Osteoblast (primary cell): ENCODE results near the gene TAF4. TPM values are rescaled to one million over a fixed set of nuclear protein-coding genes. Genes with fewer than 3 reads are reported as not detected.

Source experiments
- DNase-seq: peaks from one replicate; pipeline ENCODE4 v3.0.0; 2011; ENCODE audit warnings: low spot score, mixed read lengths; ENCODE audit not compliant: insufficient read length; ENCODE audit errors: missing footprints
- H2AFZ ChIP-seq: 2 replicates; pipeline ENCODE4 v1.6.0; 2011; ENCODE audit warnings: mild to moderate bottlenecking, low read length
- H3K27ac ChIP-seq: 2 replicates; pipeline ENCODE4 v1.5.1; 2011; ENCODE audit warnings: mild to moderate bottlenecking, low read depth, low read length, moderate library complexity
- H3K27me3 ChIP-seq: 2 replicates; pipeline ENCODE4 v1.6.0; 2012; ENCODE audit warnings: mild to moderate bottlenecking, control low read depth, inconsistent platforms, low read length, moderate library complexity; ENCODE audit not compliant: insufficient read depth
- H3K36me3 ChIP-seq: 2 replicates; pipeline ENCODE4 v1.5.1; 2011; ENCODE audit warnings: mild to moderate bottlenecking, low read length, control low read depth, moderate library complexity; ENCODE audit not compliant: insufficient read depth
- H3K4me1 ChIP-seq: 2 replicates; pipeline ENCODE4 v1.5.1; 2011; ENCODE audit warnings: mild to moderate bottlenecking, low read length, control low read depth, moderate library complexity; ENCODE audit not compliant: insufficient read depth
- H3K4me2 ChIP-seq: 2 replicates; pipeline ENCODE4 v1.6.0; 2011; ENCODE audit warnings: mild to moderate bottlenecking, low read length; ENCODE audit not compliant: insufficient read depth
- H3K4me3 ChIP-seq: fragments of 200-600 bp; sonication (generic); 3 replicates; pipeline ENCODE4 v1.5.1; 2012; ENCODE audit warnings: mild to moderate bottlenecking, low read length, inconsistent platforms; ENCODE audit not compliant: insufficient read depth
- H3K79me2 ChIP-seq: 2 replicates; pipeline ENCODE4 v1.6.0; 2012; ENCODE audit warnings: mild to moderate bottlenecking, low read length, control low read depth, inconsistent platforms; ENCODE audit not compliant: insufficient read depth
- H3K9me3 ChIP-seq: 2 replicates; pipeline ENCODE4 v1.5.1; 2011; ENCODE audit warnings: low read depth, low read length, control low read depth
- H4K20me1 ChIP-seq: 2 replicates; pipeline ENCODE4 v1.6.0; 2012; ENCODE audit warnings: mild to moderate bottlenecking, low read length, control low read depth; ENCODE audit not compliant: insufficient read depth
- CTCF ChIP-seq: IDR thresholded peaks from 2 replicates; pipeline ENCODE4 v1.5.1; 2011; ENCODE audit warnings: mild to moderate bottlenecking, low read depth, low read length, moderate library complexity; ENCODE audit errors: extremely low read depth
- total RNA-seq: library from RNA; depleted of rRNA; stranded (reverse); fragments of >200 nt; gene quantifications from 2 replicates; pipeline ENCODE4 v1.2.3, GENCODE V29; 2012

TAF4 gene
- total RNA-seq, 1 donor, result 4.3 TPM

DNA sequence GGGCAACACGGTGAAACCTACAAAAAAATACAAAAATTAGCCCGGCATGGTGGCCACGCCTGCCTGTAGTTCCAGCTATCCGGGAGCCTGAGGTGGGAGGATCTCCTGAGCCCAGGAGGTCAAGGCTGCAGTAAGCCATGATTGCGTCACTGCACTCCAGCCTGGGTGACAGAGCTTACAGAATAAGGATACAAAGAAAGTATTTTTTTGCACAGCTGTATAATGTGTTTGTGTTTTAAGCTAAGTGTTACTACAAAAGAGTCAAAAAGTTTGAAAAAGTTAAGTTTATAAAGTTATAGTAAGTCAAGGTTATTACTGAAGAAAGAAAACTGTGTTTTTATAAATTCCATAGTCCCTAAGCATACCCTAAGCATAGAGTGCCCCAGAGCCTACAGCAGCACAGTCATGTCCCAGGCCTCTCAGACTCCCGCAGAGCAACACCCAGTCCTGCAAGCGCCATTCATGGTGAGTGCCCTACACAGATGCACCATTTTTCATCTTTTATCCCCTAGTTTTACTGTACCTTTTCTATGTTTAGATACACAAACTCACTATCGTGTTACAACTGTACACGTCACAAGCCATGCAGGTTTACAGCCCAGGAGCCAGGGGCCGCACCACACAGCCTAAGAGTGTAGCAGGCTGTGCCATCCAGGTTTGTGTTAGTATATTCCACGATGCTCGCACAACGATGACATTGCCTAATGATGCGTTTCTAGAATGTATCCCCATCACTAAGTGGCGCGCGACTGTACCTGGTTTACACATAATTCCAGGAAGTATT lies 22.4 kb downstream of the TAF4 start:
- Histone ChIP-seq H4K20me1 (peaks cover 58% of the 10 kb centered on the region), H3K4me2 (no peak overlapping the region), H3K36me3 (no peaks in the 10 kb centered on the region), H3K27ac (no peak overlapping the region), H3K4me1 (peaks cover 4% of the 10 kb centered on the region), H3K4me3 (no peak overlapping the region), H3K79me2 (peaks cover 87% of the 10 kb centered on the region), H3K9me3 (no peaks in the 10 kb centered on the region), H2AFZ (no peak overlapping the region), H3K27me3 (no peaks in the 10 kb centered on the region)
- TF ChIP-seq CTCF, result no peak
- DNase-seq, result peak; percentile 10

- Histone ChIP-seq H3K4me3 (no peak overlapping the region), H3K9me3 (no peaks in the 10 kb centered on the region), H3K27ac (no peak overlapping the region), H2AFZ (no peak overlapping the region), H3K4me2 (no peak overlapping the region), H4K20me1 (peaks cover 51% of the 10 kb centered on the region), H3K4me1 (peaks cover 4% of the 10 kb centered on the region), H3K27me3 (no peaks in the 10 kb centered on the region), H3K36me3 (no peaks in the 10 kb centered on the region), H3K79me2 (peaks cover 85% of the 10 kb centered on the region)
- TF ChIP-seq CTCF, result no peak
- peak; percentile 13 for DNase-seq
Measured at GRCh38 chr20:62042025-62042820, 23.5 kb downstream of the TAF4 start.

DNA sequence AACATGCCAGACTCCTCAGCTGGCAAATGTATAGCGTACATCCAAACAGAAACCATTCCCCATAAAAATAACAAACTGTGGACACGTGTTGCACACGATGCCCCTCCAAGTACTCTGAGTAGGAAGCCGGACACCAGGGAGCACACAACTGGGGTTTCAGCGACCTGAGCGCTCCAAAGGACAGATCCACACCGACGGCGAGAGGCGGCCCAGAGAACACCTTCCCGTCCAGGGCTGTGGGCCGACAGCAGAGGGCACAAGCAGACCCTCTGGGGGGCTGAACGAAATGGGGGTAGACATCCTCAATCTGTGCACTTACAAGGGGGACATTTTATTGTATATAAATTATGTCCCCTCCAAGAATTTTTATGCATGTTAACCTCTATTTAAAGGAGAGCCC lies 24.7 kb downstream of the TAF4 start:
- no peaks in the 10 kb centered on the region for H3K27me3 ChIP-seq
- no peak overlapping the region for H2AFZ ChIP-seq
- no peak for TF ChIP-seq CTCF
- no peak overlapping the region for H3K4me2 ChIP-seq
- H3K79me2 ChIP-seq, result peaks cover 81% of the 10 kb centered on the region
- H3K9me3 ChIP-seq, result no peaks in the 10 kb centered on the region
- H3K4me1 ChIP-seq, result peaks cover 9% of the 10 kb centered on the region
- H3K27ac ChIP-seq, result no peak overlapping the region
- peak; percentile 2 for DNase-seq
- peaks cover 52% of the 10 kb centered on the region for H4K20me1 ChIP-seq
- H3K4me3 ChIP-seq, result no peak overlapping the region
- H3K36me3 ChIP-seq, result no peaks in the 10 kb centered on the region

DNA sequence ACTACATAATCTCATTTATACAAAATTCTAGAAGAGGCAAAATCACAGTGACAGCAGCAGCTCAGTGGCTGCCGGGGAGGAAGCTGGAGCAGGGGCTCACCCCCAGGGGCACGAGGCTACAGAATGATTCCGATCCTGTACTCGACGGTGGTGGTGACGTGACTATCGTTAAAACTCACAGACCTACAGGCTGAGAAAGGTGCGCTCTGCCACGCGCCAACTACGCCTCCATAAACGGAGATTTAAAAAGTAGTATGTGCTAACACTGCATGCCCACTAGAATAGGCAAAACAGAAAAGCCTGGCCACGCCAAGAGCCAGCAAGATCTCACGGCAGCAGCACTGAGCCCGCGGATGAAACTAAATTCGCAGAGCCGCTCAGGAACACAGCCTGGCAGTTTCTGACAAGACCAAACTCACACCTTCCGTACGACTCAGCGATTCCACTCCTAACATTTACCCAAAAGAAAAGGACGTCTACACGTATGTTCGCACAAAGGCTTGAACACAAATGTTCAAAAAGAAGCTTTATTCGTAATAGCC lies 25.2 kb downstream of the TAF4 start:
- H3K36me3 ChIP-seq, result no peaks in the 10 kb centered on the region
- H2AFZ ChIP-seq, result no peak overlapping the region
- H3K9me3 ChIP-seq, result no peaks in the 10 kb centered on the region
- peaks cover 78% of the 10 kb centered on the region for H3K79me2 ChIP-seq
- H3K4me2 ChIP-seq, result no peak overlapping the region
- TF ChIP-seq CTCF, result no peak
- H3K27me3 ChIP-seq, result no peaks in the 10 kb centered on the region
- no peak overlapping the region for H3K27ac ChIP-seq
- peaks cover 9% of the 10 kb centered on the region for H3K4me1 ChIP-seq
- DNase-seq, result peak; percentile 25
- H3K4me3 ChIP-seq, result no peak overlapping the region
- peaks cover 49% of the 10 kb centered on the region for H4K20me1 ChIP-seq
